Activated CD8-positive, alpha-beta T cell treated with anti-CD3 and anti-CD28 coated beads, Interleukin-2, amount 10 ng/mL, durations not matched to agents 7 days and 5 days (primary cell): ENCODE results near the gene VIT. TPM values are rescaled to one million over a fixed set of nuclear protein-coding genes. Genes with fewer than 3 reads are reported as not detected.
A peak's percentile ranks its signal among the peaks of the same experiment; 100 is the strongest.

Experiments
- ATAC-seq: fragments of 150-1000 bp; cut with Tn5 transposase; one replicate; pipeline ENCODE4 v1.10.0; 2021; ENCODE audit warnings: moderate library complexity
- CTCF ChIA-PET: fragments of 350-600 bp; sonication (Branson Sonifier 250); formaldehyde crosslinking; loops from one replicate; lab custom pipeline; 2021; ENCODE audit warnings: antibody characterized with exemption; lab: Charles Lee
- POLR2A ChIA-PET: fragments of 350-600 bp; sonication (Branson Sonifier 250); formaldehyde crosslinking; loops from one replicate; lab custom pipeline; 2021; ENCODE audit warnings: antibody characterized with exemption; lab: Charles Lee
- DNase-seq: peaks from one replicate; pipeline ENCODE4 v3.0.0-alpha.2; 2020
- H3K27ac Mint-ChIP-seq: one replicate; pipeline ENCODE4 v1.8.0; 2021; ENCODE audit warnings: mild to moderate bottlenecking, mixed read lengths
- H3K27me3 Mint-ChIP-seq: one replicate; pipeline ENCODE4 v1.8.0; 2021; ENCODE audit warnings: low read depth, mixed read lengths
- H3K36me3 Mint-ChIP-seq: one replicate; pipeline ENCODE4 v1.8.0; 2021; ENCODE audit warnings: low read depth, mixed read lengths
- H3K4me1 Mint-ChIP-seq: one replicate; pipeline ENCODE4 v1.8.0; 2021; ENCODE audit warnings: low read depth, mixed read lengths
- H3K4me3 Mint-ChIP-seq: one replicate; pipeline ENCODE4 v1.8.0; 2021; ENCODE audit warnings: mild to moderate bottlenecking, mixed read lengths
- H3K9me3 Mint-ChIP-seq: one replicate; pipeline ENCODE4 v1.8.0; 2022; ENCODE audit warnings: mixed read lengths; ENCODE audit not compliant: insufficient read depth
- total RNA-seq, 2 experiments: library from RNA; stranded (reverse); gene quantifications; one replicate each; pipeline ENCODE4 v1.2.3, GENCODE V29; 2021

The VIT gene, protein sequence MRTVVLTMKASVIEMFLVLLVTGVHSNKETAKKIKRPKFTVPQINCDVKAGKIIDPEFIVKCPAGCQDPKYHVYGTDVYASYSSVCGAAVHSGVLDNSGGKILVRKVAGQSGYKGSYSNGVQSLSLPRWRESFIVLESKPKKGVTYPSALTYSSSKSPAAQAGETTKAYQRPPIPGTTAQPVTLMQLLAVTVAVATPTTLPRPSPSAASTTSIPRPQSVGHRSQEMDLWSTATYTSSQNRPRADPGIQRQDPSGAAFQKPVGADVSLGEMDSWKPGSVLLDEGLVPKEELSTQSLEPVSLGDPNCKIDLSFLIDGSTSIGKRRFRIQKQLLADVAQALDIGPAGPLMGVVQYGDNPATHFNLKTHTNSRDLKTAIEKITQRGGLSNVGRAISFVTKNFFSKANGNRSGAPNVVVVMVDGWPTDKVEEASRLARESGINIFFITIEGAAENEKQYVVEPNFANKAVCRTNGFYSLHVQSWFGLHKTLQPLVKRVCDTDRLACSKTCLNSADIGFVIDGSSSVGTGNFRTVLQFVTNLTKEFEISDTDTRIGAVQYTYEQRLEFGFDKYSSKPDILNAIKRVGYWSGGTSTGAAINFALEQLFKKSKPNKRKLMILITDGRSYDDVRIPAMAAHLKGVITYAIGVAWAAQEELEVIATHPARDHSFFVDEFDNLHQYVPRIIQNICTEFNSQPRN
- total RNA-seq: not detected

DNA sequence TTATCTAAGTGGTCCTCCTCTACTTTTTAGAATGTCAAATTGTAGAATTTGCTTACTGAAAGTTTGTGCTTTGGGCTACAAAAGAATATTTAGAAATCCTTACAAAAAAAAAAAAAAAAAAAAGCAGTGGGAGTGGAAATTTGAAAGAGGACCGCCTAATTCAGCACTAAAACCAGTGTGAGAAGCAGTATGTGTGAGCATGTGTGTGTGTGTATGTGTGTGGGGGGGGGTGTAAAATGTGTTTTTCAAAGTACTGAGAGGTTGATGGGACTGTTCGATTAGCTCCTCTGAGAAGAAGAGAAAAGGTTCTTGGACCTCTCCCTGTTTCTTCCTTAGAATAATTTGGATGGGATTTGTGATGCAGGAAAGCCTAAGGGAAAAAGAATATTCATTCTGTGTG is at the start of gene VIT:
Gene VIT (plus strand): TSS at position 175 of the 400 bp plus-strand sequence. CDS start 19,664 bp downstream, outside the sequence.
- no peak within 1 kb of the TSS for H3K4me3 Mint-ChIP-seq
- H3K4me1 Mint-ChIP-seq: no peaks in the 10 kb centered on the region
- peaks cover 9% of the 10 kb centered on the region for H3K27me3 Mint-ChIP-seq
- H3K27ac Mint-ChIP-seq: no peak within 1 kb of the TSS
- no peak for DNase-seq
- no peaks in the 10 kb centered on the region for H3K9me3 Mint-ChIP-seq
- no peaks in the 10 kb centered on the region for H3K36me3 Mint-ChIP-seq
- POLR2A ChIA-PET: no interaction called here
- CTCF ChIA-PET: no interaction called here
- no peak for ATAC-seq

DNA sequence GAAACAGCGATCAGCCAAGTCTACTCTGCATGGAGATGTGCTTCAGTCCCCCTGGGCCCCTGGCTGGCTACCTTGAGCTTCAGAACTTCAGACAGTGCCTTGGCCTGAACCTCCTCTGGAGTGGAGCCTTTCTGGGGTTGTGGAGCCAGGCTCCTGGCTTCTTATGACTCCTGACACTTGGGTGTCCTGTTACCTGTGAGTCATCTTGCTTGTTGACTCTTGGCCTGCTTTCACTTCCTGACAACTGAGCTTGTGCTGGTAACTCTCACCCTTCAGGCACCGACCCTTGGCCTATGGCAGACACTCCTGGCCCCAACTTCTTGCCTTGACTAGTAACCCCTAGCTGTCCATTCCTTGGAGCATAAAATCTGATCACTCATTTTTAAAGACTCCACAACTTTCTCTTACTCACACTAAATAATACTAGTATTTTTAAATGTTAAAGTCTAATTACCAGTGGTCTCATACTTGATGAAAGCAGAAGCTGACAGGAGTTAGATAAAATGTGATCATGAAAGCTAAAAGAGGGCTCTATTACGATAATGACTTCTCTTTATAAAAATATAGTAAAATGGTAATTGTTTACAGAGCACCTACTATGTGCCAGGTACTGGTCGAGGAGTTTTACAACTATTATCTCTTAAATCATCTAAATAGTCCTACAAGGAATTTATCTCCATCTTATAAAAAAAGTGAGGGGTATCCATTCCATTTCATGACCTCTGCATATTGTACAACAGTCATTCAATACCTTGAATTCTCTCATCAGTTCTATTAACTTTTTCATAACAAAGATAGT is 46.3 kb upstream of the VIT start:
- H3K36me3 Mint-ChIP-seq: no peaks in the 10 kb centered on the region
- H3K9me3 Mint-ChIP-seq: no peaks in the 10 kb centered on the region
- peaks cover 2% of the 10 kb centered on the region for H3K27me3 Mint-ChIP-seq
- ChIA-PET POLR2A (no interaction called here), CTCF (no interaction called here)
- no peak overlapping the region for H3K4me3 Mint-ChIP-seq
- H3K27ac Mint-ChIP-seq: no peak overlapping the region
- ATAC-seq (no peak), DNase-seq (peak; percentile 21)
- no peaks in the 10 kb centered on the region for H3K4me1 Mint-ChIP-seq

DNA sequence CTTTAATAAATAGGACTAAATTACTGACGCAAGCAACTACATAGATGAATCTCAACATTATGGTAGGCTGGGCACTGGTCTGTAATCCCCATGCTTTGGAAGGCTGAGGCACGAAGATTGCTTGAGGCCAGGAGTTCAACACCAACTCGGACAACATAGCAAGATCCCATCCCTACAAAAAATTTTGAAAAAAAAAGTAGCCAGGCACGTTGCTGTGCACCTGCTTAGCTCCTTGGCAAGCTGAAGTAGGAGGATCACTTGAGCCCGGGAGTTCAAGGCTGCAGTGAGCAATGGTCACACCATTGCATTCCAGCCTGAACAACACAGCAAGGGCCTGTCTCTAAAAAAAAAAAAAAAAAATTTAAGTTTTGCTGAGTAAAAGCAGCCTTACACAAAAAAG is 43.4 kb upstream of the VIT start:
- H3K27me3 Mint-ChIP-seq: peaks cover 6% of the 10 kb centered on the region
- no peaks in the 10 kb centered on the region for H3K9me3 Mint-ChIP-seq
- CTCF ChIA-PET: no interaction called here
- ATAC-seq: no peak
- no peak overlapping the region for H3K27ac Mint-ChIP-seq
- no peak for DNase-seq
- H3K36me3 Mint-ChIP-seq: no peaks in the 10 kb centered on the region
- H3K4me1 Mint-ChIP-seq: no peaks in the 10 kb centered on the region
- POLR2A ChIA-PET: no interaction called here
- no peak overlapping the region for H3K4me3 Mint-ChIP-seq

DNA sequence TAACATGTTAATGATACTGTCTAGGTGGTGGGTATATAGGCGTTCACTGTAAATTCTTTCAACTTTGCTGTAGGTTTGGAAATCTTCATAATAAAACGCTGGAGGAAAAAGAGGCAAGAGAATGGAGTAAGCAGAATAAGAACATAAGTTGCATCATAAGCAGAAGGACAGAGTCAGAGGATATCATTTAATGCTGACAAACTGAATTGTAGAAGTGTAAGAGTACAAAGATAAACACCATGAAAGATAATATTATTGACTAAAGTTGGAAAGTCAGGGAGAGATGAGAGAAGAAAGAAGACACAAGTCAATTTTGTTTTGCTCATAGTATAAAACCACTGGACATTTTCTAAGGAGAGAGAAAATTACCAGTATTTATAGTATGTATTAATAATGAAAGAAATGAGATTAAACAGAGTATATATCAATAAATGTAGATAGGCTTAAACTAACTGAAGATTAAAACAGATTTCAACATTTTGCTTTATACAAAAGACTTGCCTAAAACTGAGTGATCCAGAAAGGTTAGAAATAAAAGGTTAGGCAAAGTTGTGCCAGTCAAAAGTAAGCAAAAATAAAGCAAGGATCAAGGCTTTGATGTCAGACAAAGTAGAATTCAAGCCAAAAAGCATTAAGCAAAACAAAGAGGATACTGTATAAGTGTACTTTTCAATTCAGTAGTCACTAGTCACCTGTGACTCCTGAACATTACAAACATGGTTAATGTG is 42.4 kb upstream of the VIT start:
- Mint-ChIP-seq H3K4me1 (no peaks in the 10 kb centered on the region), H3K4me3 (no peak overlapping the region), H3K36me3 (no peaks in the 10 kb centered on the region), H3K9me3 (no peaks in the 10 kb centered on the region), H3K27me3 (peaks cover 6% of the 10 kb centered on the region), H3K27ac (no peak overlapping the region)
- ChIA-PET POLR2A (no interaction called here), CTCF (no interaction called here)
- DNase-seq: no peak
- no peak for ATAC-seq

DNA sequence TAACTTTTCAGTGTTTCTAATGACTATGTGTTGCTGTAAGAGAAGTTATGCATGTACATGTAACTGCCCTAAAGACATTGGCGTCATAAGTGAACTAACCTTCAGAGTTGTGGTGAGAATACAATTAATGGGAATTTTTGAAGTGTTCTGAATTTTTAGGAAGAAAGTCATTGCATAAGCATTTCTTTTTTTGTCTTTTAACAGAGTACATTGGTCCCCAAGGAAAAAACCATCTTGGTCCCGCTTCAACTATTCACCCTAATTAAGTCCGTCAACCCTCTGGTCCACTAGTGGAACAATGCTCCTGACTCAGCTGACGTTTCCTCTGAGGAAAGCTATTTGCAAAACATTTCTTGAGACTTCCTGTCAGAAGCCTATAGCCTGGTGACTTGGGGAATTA is 41.1 kb upstream of the VIT start:
- ChIA-PET CTCF (interaction anchor here (1.1 kb wide), 1 partner anchor 9 kb away, joined by 3 read pairs; no protein-coding TSS in a partner anchor), POLR2A (no interaction called here)

DNA sequence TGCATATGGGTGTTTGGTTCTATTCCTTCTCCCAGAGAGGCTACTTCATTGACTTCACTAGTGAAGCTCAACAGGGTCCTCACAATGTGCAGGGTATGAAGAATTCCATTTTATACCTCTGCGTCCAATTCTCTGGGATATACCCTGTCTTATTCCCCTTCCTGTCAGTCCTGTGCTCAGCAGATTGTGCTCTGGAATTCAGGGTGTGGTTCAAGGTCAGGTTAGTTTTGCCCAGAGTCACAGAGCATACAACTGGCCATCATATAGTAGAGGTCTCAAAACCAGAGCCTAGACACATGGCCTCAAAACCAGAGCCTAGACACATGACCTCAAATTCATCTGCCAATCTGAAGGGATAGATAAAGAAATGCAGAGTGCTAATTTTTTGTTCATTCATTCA is 38.8 kb upstream of the VIT start:
- Mint-ChIP-seq H3K4me3 (no peak overlapping the region), H3K27me3 (peaks cover 4% of the 10 kb centered on the region), H3K27ac (no peak overlapping the region), H3K36me3 (no peaks in the 10 kb centered on the region), H3K9me3 (no peaks in the 10 kb centered on the region), H3K4me1 (no peaks in the 10 kb centered on the region)
- ATAC-seq: no peak
- DNase-seq: no peak
- CTCF ChIA-PET: no interaction called here
- POLR2A ChIA-PET: no interaction called here

More for the DNA sequence above, 41.1 kb upstream of the VIT start:
- H3K4me3 Mint-ChIP-seq: no peak overlapping the region
- H3K4me1 Mint-ChIP-seq: no peaks in the 10 kb centered on the region
- no peaks in the 10 kb centered on the region for H3K36me3 Mint-ChIP-seq
- H3K27me3 Mint-ChIP-seq: peaks cover 6% of the 10 kb centered on the region
- ATAC-seq: no peak
- no peak overlapping the region for H3K27ac Mint-ChIP-seq
- no peaks in the 10 kb centered on the region for H3K9me3 Mint-ChIP-seq
- no peak for DNase-seq

DNA sequence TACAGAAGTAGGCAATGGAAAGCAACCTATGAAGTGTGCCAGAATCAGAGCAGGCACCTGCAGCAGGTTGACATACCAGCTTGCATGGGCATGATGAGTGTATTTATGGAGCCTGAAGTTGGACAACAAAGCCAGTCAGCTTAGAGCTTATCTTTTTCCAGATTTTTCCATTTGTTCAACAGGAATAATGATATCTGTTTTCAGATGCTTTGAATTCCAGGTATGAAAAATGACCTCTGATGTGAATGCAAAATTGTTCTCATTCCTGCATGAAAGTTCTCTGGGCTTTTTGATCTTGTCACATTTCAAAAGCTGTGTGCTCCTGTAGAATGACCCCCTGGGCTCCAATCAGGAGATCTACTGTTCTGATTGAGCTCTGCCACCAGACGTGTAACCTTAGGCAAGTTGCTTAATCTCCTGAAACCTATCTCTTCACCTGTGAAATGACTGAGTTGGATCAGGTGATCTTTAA is 38.2 kb upstream of the VIT start:
- no peak for DNase-seq

DNA sequence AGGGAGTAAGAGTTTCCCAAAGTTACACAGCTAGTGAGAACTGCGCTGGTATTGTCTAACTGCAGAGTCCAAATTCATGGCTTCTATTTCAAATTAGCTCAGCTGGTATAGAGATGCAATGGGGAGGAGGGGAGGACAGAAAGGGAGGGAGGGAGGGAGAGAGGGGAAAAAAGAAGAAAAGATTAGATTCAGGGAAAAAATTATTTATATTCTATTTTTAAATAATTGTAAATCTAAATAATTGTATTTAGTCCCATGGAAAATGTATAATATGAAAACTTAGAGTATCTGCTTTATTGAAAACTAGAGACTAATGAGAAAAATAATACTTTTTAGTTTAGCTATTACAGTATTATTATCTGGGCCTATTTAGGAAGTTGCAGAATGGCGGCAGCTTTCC is 37.3 kb upstream of the VIT start:
- Mint-ChIP-seq H3K27ac (no peak overlapping the region), H3K9me3 (no peaks in the 10 kb centered on the region), H3K4me1 (no peaks in the 10 kb centered on the region), H3K27me3 (peaks cover 4% of the 10 kb centered on the region), H3K4me3 (no peak overlapping the region), H3K36me3 (no peaks in the 10 kb centered on the region)
- ChIA-PET CTCF (no interaction called here), POLR2A (no interaction called here)
- DNase-seq: no peak
- ATAC-seq: no peak

More for the DNA sequence above, 38.2 kb upstream of the VIT start:
- Mint-ChIP-seq H3K9me3 (no peaks in the 10 kb centered on the region), H3K4me3 (no peak overlapping the region), H3K4me1 (no peaks in the 10 kb centered on the region), H3K27me3 (peaks cover 4% of the 10 kb centered on the region), H3K27ac (no peak overlapping the region), H3K36me3 (no peaks in the 10 kb centered on the region)
- POLR2A ChIA-PET: no interaction called here
- ATAC-seq: no peak
- CTCF ChIA-PET: no interaction called here

DNA sequence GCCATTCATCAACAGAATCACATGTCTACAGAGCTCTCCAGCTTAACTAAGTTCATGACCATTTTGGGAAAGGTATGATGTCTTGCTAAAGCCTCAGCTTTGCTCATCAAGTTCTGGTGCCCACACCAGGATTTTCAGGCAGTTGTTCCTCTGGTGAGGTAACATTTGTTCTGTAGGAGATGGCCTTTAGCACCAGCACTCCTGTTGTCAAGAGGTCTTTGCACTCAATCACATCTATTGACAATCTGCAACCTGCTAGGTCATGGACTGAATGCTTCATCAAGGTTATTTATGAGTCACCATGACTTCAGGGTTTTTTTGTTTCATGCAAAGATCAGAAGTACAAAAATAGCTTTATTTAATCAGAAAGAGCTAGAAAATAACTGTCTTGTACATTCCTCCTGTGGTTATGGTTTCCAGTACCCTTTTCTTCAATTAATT is 36.6 kb upstream of the VIT start:
- H3K4me3 Mint-ChIP-seq: no peak overlapping the region
- H3K4me1 Mint-ChIP-seq: no peaks in the 10 kb centered on the region
- no peak overlapping the region for H3K27ac Mint-ChIP-seq
- no peak for DNase-seq
- H3K9me3 Mint-ChIP-seq: no peaks in the 10 kb centered on the region
- CTCF ChIA-PET: no interaction called here
- POLR2A ChIA-PET: no interaction called here
- no peaks in the 10 kb centered on the region for H3K36me3 Mint-ChIP-seq
- no peak for ATAC-seq
- H3K27me3 Mint-ChIP-seq: peaks cover 4% of the 10 kb centered on the region

DNA sequence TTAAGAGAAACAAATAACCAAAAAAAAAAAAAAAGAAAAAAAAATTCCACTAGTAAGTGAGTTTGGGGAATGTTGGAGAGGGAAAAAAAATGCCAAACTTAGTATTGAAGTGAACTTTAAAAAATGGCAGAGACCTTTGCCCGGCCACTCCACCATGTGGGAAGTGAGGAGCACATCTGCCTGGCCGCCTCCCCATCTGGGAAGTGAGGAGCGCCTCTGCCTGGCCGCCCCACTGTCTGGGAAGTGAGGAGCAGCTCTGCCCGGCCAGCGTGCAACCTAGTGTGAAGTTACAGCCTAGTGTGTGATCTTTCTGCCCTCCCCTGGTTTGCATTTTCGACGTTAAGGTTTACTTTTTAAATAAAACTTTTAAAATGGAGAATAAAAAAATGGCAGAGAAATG is 33.9 kb upstream of the VIT start:
- POLR2A ChIA-PET: no interaction called here
- Mint-ChIP-seq H3K9me3 (no peaks in the 10 kb centered on the region), H3K4me3 (no peak overlapping the region), H3K27me3 (peaks cover 2% of the 10 kb centered on the region), H3K36me3 (no peaks in the 10 kb centered on the region), H3K27ac (no peak overlapping the region), H3K4me1 (no peaks in the 10 kb centered on the region)
- CTCF ChIA-PET: no interaction called here
- ATAC-seq: no peak
- DNase-seq: no peak

DNA sequence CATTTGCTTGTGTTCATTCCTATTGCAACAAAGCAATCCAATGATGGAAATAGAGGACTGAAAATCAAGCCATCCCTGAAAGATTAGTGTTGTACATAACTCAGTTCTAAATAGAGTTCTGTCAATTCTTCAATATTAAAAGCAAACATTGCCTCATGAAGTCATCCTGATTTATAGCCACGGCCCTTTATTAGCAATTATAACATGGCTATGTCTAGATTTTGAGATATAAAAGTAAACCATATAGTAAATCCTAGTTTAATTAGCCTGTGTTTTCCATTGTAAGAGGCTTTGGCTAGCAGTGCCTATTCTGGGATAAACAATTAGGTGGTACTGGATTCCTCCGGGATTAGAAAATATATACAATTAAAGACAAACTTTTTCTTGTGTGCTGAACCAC is 33.2 kb upstream of the VIT start:
- no peaks in the 10 kb centered on the region for H3K4me1 Mint-ChIP-seq
- POLR2A ChIA-PET: no interaction called here
- H3K4me3 Mint-ChIP-seq: no peak overlapping the region
- CTCF ChIA-PET: interaction anchor here (1.7 kb wide), 1 partner anchor 116 kb away, joined by 4 read pairs; no protein-coding TSS in a partner anchor
- no peak overlapping the region for H3K27ac Mint-ChIP-seq
- no peak for DNase-seq
- no peak for ATAC-seq
- H3K9me3 Mint-ChIP-seq: no peaks in the 10 kb centered on the region
- peaks cover 2% of the 10 kb centered on the region for H3K27me3 Mint-ChIP-seq
- no peaks in the 10 kb centered on the region for H3K36me3 Mint-ChIP-seq
